Activated effector memory CD4-positive, alpha-beta T cell treated with Interleukin-2 at 50 U/mL for 16 hours (primary cell): ENCODE data around the gene ZNF678.
"Not testable (repeated sequence)": the region's sequence is repeated elsewhere in the genome, so short reads cannot be mapped to it uniquely, and the experiment has no call there.

Source experiments
- DNase-seq: peaks from one replicate; pipeline ENCODE4 v3.0.0-alpha.2; 2020

Gene ZNF678

GRCh38 chr1:227556288-227556687 is 7.1 kb upstream of the ZNF678 start:
- no peak for DNase-seq

- no peak for DNase-seq
These were observed 5.2 kb upstream of the ZNF678 start for GRCh38 chr1:227557962-227558725.

- no peak for DNase-seq
These were observed 4.6 kb upstream of the ZNF678 start for GRCh38 chr1:227558732-227559262.

- no peak for DNase-seq
These were observed 3.9 kb upstream of the ZNF678 start for GRCh38 chr1:227559499-227559898.

GRCh38 chr1:227559926-227560325 is 3.4 kb upstream of the ZNF678 start:
- no peak for DNase-seq

- DNase-seq = no peak
These were observed 2.8 kb upstream of the ZNF678 start for GRCh38 chr1:227560393-227561173.

- DNase-seq = no peak
These were observed 2.0 kb upstream of the ZNF678 start for GRCh38 chr1:227561241-227561907.

GRCh38 chr1:227562037-227562436 is 1.3 kb upstream of the ZNF678 start:
- DNase-seq = no peak

GRCh38 chr1:227562933-227563323 is 428 bp upstream of the ZNF678 start:
- DNase-seq = no peak

- DNase-seq = no peak
These were observed 3.9 kb downstream of the ZNF678 start for GRCh38 chr1:227567256-227567655.

- DNase-seq = no peak
These were observed 5.2 kb downstream of the ZNF678 start for GRCh38 chr1:227568593-227568992.

- no peak for DNase-seq
These were observed 9.4 kb downstream of the ZNF678 start for GRCh38 chr1:227572752-227573151.

GRCh38 chr1:227574926-227575325 is 11.6 kb downstream of the ZNF678 start:
- DNase-seq = no peak

- no peak for DNase-seq
These were observed 12.8 kb downstream of the ZNF678 start for GRCh38 chr1:227576189-227576588.

GRCh38 chr1:227577500-227577899 is 14.1 kb downstream of the ZNF678 start:
- DNase-seq = no peak

GRCh38 chr1:227583354-227583753 is 20.0 kb downstream of the ZNF678 start:
- DNase-seq = no peak

- no peak for DNase-seq
These were observed 23.4 kb downstream of the ZNF678 start for GRCh38 chr1:227586733-227587132.

GRCh38 chr1:227587968-227588367 is 24.6 kb downstream of the ZNF678 start:
- DNase-seq = no peak

GRCh38 chr1:227588769-227589168 is 25.4 kb downstream of the ZNF678 start:
- not testable (repeated sequence) for DNase-seq

GRCh38 chr1:227589777-227590176 is 26.4 kb downstream of the ZNF678 start:
- DNase-seq = not testable (repeated sequence)

GRCh38 chr1:227596222-227596621 is 32.9 kb downstream of the ZNF678 start:
- DNase-seq = not testable (repeated sequence)

- no peak for DNase-seq
These were observed 40.0 kb downstream of the ZNF678 start for GRCh38 chr1:227603327-227603726.

- no peak for DNase-seq
These were observed 41.1 kb downstream of the ZNF678 start for GRCh38 chr1:227604446-227604845.
